Subcutaneous adipose tissue (tissue), 4 donors: ENCODE measurements around the gene PIK3CD. TPM values are rescaled to one million over a fixed set of nuclear protein-coding genes. Genes with fewer than 3 reads are reported as not detected.

Experiments used
- total RNA-seq, 4 donors: library from RNA; depleted of rRNA; stranded (reverse); fragments of >200 nt; gene quantifications; one replicate each; pipeline ENCODE4 v1.1.0, GENCODE V29; 2016
- TF ChIP-seq, protein P1 (sequence below): fragments of 450-650 bp; IDR thresholded peaks from one replicate; pipeline ENCODE4 v1.5.1; 2016; ENCODE audit warnings: low read depth, mild to moderate bottlenecking, control low read depth, antibody characterized with exemption, moderate library complexity

The PIK3CD gene
- total RNA-seq, 4 donors from 2014 or later: 4.7 to 13.9 (median 10.3) TPM

- TF ChIP-seq, protein P1, sequence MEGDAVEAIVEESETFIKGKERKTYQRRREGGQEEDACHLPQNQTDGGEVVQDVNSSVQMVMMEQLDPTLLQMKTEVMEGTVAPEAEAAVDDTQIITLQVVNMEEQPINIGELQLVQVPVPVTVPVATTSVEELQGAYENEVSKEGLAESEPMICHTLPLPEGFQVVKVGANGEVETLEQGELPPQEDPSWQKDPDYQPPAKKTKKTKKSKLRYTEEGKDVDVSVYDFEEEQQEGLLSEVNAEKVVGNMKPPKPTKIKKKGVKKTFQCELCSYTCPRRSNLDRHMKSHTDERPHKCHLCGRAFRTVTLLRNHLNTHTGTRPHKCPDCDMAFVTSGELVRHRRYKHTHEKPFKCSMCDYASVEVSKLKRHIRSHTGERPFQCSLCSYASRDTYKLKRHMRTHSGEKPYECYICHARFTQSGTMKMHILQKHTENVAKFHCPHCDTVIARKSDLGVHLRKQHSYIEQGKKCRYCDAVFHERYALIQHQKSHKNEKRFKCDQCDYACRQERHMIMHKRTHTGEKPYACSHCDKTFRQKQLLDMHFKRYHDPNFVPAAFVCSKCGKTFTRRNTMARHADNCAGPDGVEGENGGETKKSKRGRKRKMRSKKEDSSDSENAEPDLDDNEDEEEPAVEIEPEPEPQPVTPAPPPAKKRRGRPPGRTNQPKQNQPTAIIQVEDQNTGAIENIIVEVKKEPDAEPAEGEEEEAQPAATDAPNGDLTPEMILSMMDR: no peak
These were observed 4.3 kb downstream of the PIK3CD start for GRCh38 chr1:9655836-9656235.

DNA sequence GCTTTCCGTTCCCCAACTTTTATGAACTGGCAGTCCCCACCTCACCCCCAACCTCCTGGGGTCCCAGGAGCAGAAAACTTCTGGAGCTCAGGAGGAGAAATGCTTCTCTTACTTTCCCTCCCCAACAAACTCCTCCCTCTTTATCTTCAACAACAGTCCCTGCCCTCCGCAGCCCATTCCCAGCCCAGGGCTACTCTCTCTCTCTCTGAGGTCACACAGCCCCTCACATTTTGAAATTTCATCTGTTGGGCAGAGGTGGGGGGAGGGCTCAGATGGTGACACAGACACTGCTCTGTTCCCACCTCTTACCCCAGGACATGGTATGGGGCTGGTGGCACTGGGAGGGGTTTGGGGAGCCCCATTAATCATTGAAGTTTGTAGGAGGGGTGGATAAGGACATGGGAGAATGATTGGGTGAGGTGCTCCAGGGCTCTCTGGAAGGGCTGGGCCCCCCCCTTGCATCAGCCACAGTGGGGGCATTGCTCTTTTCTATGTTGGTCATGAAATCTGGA lies 6.0 kb downstream of the PIK3CD start:
- TF ChIP-seq, protein P1: no peak

- TF ChIP-seq, protein P1: no peak
These were observed 6.7 kb downstream of the PIK3CD start for GRCh38 chr1:9658199-9658598.

DNA sequence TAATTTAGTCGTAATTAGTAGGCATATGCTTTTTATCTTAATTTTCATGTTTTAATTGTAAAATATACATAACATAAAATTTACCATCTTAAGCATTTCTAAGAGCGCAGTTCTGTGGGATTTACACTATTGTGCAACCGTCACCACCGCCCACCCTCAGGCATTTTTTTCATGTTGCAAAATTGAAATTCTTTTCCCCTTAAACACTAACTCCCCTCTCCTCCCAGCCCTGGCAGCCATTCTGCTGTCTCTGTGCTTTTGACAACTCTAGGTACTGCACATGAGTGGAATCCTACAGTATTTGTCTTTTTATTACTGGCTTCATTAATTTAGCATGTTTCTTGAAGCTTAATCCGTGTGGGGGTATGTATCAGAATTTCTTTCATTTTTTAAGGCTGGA lies 7.8 kb downstream of the PIK3CD start:
- TF ChIP-seq, protein P1: no peak

DNA sequence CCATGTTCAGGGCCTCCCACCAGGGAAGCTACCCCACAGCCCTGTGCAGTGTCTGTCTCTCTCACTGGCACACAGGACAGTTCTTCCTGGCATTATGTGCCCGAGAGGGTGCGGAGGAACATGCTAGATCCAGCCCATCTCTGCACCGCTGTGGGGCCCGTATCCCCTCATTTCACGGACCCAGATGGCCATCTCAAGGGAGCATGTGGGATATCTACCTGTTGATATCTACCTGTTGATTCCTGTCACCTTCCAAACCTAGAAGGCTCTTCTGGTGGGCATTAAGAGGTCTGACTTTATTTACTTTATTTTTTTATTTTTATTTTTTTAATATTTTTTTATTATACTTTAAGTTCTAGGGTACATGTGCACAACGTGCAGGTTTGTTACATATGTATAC lies 11.7 kb downstream of the PIK3CD start:
- TF ChIP-seq, protein P1: no peak

GRCh38 chr1:9665193-9665592 lies 13.7 kb downstream of the PIK3CD start:
- TF ChIP-seq, protein P1: no peak

- TF ChIP-seq, protein P1: no peak
These were observed 16.5 kb downstream of the PIK3CD start for GRCh38 chr1:9668080-9668479.
